Neural progenitor cell (in vitro differentiated cells): ENCODE data around the gene UBN2.

ENCODE experiments used
- CTCF ChIP-seq: fragments of 200-600 bp; sonication (generic); IDR thresholded peaks from 2 replicates; pipeline ENCODE4 v1.5.1; 2017; ENCODE audit warnings: antibody characterized with exemption, mild to moderate bottlenecking
- EZH2 ChIP-seq: fragments of 200-600 bp; sonication (generic); IDR thresholded peaks from 2 replicates; pipeline ENCODE4 v1.6.1; 2017; ENCODE audit warnings: antibody characterized with exemption, mild to moderate bottlenecking, moderate library complexity
- EZH2phosphoT487 ChIP-seq: fragments of 200-600 bp; sonication (generic); IDR thresholded peaks from 2 replicates; pipeline ENCODE4 v1.6.1; 2017; ENCODE audit warnings: antibody characterized with exemption

GRCh38 chr7:139230774-139231512, at the start of gene UBN2:
- TF ChIP-seq CTCF (no peak), EZH2 (no peak), EZH2phosphoT487 (no peak)
